Peyer's patch (tissue), 4 donors: Measurements from ENCODE around the gene DHX36. TPM values are rescaled to one million over a fixed set of nuclear protein-coding genes. Genes with fewer than 3 reads are reported as not detected.

ENCODE experiments used
- DNase-seq, 3 donors: peaks; one replicate each; pipeline ENCODE4 v3.0.0-alpha.2; 2017 to 2019
- H3K27ac ChIP-seq, 4 donors: fragments of 200-600 bp; sonication (generic); one replicate each; pipeline ENCODE4 v1.5.1; 2016 to 2019
- H3K27me3 ChIP-seq, 2 donors: fragments of 200-600 bp; sonication (generic); one replicate each; pipeline ENCODE4 v1.5.1; 2019
- H3K36me3 ChIP-seq, 3 donors: fragments of 200-600 bp; sonication (generic); one replicate each; pipeline ENCODE4 v1.5.1; 2016 to 2019
- H3K4me1 ChIP-seq, 4 donors: fragments of 200-600 bp; sonication (generic); one replicate each; pipeline ENCODE4 v1.5.1; 2016 to 2019
- H3K4me3 ChIP-seq, 4 donors: fragments of 200-600 bp; sonication (generic); 1 replicate in 3 of 4; 2 replicates in 1 of 4; pipeline ENCODE4 v1.5.1; 2016 to 2019; ENCODE audit warnings: mild to moderate bottlenecking in 1 of 4
- H3K9me3 ChIP-seq, 4 donors: fragments of 200-600 bp; sonication (generic); one replicate each; pipeline ENCODE4 v1.5.1; 2016 to 2019; ENCODE audit warnings: mild to moderate bottlenecking in 1 of 4
- POLR2A ChIP-seq, 2 donors: fragments of 450-650 bp; IDR thresholded peaks; one replicate each; pipeline ENCODE4 v1.5.1; 2017; ENCODE audit warnings: antibody characterized with exemption in 2 of 2, mild to moderate bottlenecking in 2 of 2, moderate library complexity in 2 of 2
- total RNA-seq, 4 donors: library from RNA; depleted of rRNA; stranded (reverse); fragments of >200 nt; gene quantifications; one replicate each; pipeline ENCODE4 v1.1.0, GENCODE V29; 2016
- TF ChIP-seq, protein P1 (sequence below), 6 experiments: fragments of 450-650 bp in 4 of 6; fragments of 200-600 bp in 2 of 6; sonication (generic) in 1 of 6; IDR thresholded peaks; one replicate each; pipeline ENCODE4 v1.5.1; 2017 to 2019; ENCODE audit warnings: antibody characterized with exemption in 6 of 6, mild to moderate bottlenecking in 3 of 6, moderate library complexity in 1 of 6

Gene DHX36
- total RNA-seq, 4 donors from 2014 or later, result 40.3 to 67.7 (median 54.7) TPM

DNA sequence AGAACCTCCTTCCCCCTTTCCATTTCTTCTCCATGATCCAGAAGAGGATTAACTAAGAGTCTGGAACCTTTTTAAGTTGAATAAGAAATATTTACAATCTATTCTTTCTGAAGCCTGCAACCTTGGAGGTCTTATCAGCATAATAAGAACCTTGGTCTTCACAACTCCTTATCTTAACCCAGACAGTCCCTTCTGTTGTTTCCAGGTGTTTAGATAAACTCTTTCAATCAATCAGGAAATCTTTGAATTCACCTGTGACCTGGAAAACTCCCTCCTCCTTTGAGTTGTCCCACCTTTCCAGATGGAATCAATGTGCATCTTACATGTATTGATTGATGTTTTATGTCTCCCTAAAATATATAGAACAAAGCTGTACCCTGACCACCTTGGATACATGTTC, 3.6 kb upstream of the DHX36 start:
- no peak for TF ChIP-seq POLR2A (IDR thresholded peaks at IDR 0.05)
- TF ChIP-seq, protein P1, sequence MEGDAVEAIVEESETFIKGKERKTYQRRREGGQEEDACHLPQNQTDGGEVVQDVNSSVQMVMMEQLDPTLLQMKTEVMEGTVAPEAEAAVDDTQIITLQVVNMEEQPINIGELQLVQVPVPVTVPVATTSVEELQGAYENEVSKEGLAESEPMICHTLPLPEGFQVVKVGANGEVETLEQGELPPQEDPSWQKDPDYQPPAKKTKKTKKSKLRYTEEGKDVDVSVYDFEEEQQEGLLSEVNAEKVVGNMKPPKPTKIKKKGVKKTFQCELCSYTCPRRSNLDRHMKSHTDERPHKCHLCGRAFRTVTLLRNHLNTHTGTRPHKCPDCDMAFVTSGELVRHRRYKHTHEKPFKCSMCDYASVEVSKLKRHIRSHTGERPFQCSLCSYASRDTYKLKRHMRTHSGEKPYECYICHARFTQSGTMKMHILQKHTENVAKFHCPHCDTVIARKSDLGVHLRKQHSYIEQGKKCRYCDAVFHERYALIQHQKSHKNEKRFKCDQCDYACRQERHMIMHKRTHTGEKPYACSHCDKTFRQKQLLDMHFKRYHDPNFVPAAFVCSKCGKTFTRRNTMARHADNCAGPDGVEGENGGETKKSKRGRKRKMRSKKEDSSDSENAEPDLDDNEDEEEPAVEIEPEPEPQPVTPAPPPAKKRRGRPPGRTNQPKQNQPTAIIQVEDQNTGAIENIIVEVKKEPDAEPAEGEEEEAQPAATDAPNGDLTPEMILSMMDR (IDR thresholded peaks at IDR 0.05), result no peak

DNA sequence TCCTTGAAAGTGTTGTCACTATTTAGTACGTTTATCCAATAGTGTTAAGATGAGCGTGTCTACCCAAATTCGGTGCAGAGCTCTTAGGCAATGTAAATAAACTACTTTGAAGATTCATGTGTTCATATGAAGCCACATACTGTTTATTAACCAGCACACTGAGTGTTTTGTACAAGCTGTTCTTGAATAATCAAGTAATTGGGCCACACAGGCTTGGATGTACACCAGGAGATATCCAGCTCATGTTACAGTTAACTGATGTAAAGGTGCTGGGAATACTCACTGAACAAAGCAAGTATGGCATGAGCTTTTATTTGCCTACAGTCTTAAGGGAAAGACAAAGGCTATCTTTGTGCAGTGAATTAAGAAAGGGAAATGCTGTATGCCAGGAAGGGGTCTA, 632 bp upstream of the DHX36 start:
- Histone ChIP-seq H3K27ac (peak overlapping the region; percentile 91 to 94 (median 92)), H3K27me3 (no peaks in the 10 kb centered on the region), H3K9me3 (no peaks in the 10 kb centered on the region), H3K36me3 (no peaks in the 10 kb centered on the region), H3K4me3 (peak overlapping the region; percentile 64 to 82 (median 74)), H3K4me1 (peaks cover 0 to 18% (median 2%) of the 10 kb centered on the region in 4 donors)
- no peak for DNase-seq
- TF ChIP-seq POLR2A (IDR thresholded peaks at IDR 0.05), result no peak
- TF ChIP-seq, protein P1 (IDR thresholded peaks at IDR 0.05), result no peak

More for the DNA sequence above, 3.6 kb upstream of the DHX36 start:
- Histone ChIP-seq H3K27me3 (no peaks in the 10 kb centered on the region), H3K4me1 (peaks cover 0 to 3% (median 0%) of the 10 kb centered on the region in 4 donors), H3K27ac (no peak overlapping the region), H3K36me3 (no peaks in the 10 kb centered on the region), H3K4me3 (no peak overlapping the region), H3K9me3 (no peaks in the 10 kb centered on the region)
- DNase-seq, result no peak

DNA sequence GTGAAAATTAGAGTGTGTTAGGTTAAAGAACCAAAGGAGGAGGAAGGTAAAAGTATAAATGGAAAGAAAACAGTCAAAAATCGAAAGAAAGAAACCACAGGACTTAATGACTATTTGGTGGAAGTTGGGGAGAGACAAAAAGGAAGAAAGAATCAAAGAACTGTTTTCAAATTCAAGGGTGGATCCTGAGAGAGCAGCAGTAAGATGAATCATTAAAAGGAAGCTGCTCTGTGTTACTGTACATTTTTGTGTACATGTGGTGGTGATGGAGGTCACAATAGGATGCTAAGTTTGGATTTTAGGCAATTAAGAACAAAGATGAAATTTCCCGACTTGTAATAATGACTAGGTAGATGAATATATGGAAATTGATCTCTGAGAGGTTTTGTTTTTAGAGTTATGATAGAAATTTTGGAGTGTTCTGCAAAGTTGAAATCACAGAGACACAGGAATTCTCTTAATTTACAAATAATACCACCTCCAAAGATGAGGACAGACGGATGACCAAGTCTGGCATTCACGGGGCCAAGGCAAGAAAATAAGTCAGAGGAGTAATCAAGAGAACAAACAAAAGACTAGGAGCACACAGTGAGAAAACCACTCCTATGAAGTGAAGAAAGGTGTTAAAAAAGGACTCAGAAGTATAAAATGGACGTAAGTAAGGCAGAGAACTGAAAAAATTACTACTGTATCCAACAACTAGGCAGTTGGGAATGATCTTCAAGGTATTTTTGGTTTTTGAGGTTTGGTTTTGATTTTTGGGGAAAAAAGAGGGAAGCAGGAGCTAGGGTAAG, 7.1 kb downstream of the DHX36 start:
- Histone ChIP-seq H3K4me3 (no peak overlapping the region), H3K27me3 (no peaks in the 10 kb centered on the region), H3K27ac (no peak overlapping the region), H3K9me3 (no peaks in the 10 kb centered on the region), H3K4me1 (peaks cover 0 to 18% (median 2%) of the 10 kb centered on the region in 4 donors), H3K36me3 (peaks cover 0 to 33% (median 0%) of the 10 kb centered on the region in 3 donors)
- TF ChIP-seq, protein P1 (IDR thresholded peaks at IDR 0.05), result no peak
- no peak for TF ChIP-seq POLR2A (IDR thresholded peaks at IDR 0.05)
- no peak for DNase-seq

DNA sequence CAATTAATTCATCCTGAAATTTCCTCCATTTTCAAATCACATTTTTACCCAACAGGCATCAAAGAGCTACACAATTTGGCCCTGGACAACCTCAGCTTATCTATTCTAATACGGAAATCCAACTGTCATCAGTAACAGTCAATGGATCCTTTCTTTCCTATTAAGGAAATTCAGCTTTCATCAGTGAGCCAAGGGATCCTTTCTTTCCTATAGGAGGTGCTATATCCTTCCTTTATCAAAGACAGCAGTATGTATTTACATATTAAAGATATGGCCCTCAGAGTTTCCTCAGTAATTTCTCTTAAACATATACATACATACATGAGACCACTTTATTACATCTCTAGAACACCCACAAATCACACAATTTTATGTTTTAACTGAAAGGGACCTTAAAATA, 10.1 kb downstream of the DHX36 start:
- no peak overlapping the region for H3K4me3 ChIP-seq
- no peak for DNase-seq
- H3K9me3 ChIP-seq, result no peaks in the 10 kb centered on the region
- H3K27ac ChIP-seq, result no peak overlapping the region
- TF ChIP-seq, protein P1 (IDR thresholded peaks at IDR 0.05), result no peak
- no peak for TF ChIP-seq POLR2A (IDR thresholded peaks at IDR 0.05)
- H3K27me3 ChIP-seq, result no peaks in the 10 kb centered on the region
- H3K4me1 ChIP-seq, result peaks cover 0 to 9% (median 0%) of the 10 kb centered on the region in 4 donors
- peaks cover 0 to 33% (median 0%) of the 10 kb centered on the region in 3 donors for H3K36me3 ChIP-seq

DNA sequence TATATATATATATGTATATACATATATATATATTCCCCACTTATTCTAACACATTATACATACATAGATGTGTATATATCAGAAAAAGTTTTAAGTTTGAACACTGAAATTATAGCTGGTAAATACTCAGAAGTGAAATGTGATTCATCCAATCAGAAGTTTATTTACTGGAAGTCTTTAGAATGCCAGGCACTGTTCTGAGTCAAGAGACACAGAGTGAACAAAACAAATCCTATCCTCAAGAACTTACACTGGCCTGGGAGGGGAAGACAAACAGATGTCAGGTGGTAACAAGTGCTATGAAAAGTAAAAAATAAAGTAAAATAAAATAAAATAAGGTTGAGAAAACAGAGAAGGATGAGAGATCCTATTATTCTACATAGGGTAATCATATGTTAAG, 13.4 kb downstream of the DHX36 start:
- H3K27me3 ChIP-seq, result no peaks in the 10 kb centered on the region
- no peak overlapping the region for H3K4me3 ChIP-seq
- H3K36me3 ChIP-seq, result peaks cover 0 to 45% (median 0%) of the 10 kb centered on the region in 3 donors
- no peak for TF ChIP-seq POLR2A (IDR thresholded peaks at IDR 0.05)
- TF ChIP-seq, protein P1 (IDR thresholded peaks at IDR 0.05), result no peak
- no peak overlapping the region for H3K27ac ChIP-seq
- no peak for DNase-seq
- no peaks in the 10 kb centered on the region for H3K4me1 ChIP-seq
- no peaks in the 10 kb centered on the region for H3K9me3 ChIP-seq
